Activated CD4-positive, alpha-beta T cell treated with anti-CD3 and anti-CD28 coated beads for 24 hours (primary cell): ENCODE results near the gene CLEC16A.

Source experiments
- DNase-seq, 2 donors: peaks; one replicate each; pipeline ENCODE4 v3.0.0-alpha.2; 2020; ENCODE audit warnings: low read depth in 2 of 2

Gene CLEC16A

DNA sequence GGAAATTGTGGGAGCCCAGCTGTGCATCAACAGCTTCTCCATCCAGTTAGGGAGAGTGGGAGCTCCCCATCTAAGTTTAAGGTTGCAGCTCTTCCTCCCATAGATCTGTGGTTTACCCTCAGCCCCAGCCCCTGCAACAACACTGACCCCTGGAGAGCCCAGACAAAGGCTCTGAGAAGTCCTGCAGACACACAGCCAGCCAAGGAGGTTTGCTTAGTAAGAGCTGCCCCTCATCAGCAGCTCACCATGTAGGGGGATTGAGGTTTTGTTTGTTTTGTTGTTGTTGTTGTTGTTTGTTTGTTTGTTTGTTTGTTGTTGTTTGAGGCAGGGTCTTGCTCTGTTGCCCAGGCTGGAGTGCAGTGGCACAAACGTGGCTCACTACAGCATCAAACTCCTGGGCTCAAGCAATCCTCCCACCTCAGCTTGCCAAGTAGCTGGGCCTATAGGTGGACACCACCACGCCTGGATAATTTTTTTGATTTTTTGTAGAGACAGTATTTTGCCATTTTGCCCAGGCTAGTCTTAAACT lies 138.6 kb downstream of the CLEC16A start:
- DNase-seq = no peak

DNA sequence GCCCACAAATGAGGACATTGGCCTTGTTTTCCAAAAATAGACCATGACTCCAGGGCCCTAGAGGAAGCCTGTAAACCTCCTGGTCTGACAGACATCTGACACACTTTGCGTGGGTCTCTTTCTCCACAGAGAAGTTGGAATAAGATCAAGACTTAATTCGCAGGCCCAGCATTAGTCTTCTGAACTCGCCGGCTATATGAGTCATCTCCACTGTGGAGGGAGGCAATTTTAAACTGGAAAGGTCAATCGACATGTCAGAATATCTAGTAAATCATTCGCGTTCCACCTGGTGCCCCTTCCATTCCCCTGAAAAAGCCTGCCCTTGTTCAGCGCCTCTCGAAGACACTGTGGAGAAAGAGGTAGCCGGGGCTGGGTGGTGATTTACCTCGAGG lies 140.1 kb downstream of the CLEC16A start:
- DNase-seq = no peak

DNA sequence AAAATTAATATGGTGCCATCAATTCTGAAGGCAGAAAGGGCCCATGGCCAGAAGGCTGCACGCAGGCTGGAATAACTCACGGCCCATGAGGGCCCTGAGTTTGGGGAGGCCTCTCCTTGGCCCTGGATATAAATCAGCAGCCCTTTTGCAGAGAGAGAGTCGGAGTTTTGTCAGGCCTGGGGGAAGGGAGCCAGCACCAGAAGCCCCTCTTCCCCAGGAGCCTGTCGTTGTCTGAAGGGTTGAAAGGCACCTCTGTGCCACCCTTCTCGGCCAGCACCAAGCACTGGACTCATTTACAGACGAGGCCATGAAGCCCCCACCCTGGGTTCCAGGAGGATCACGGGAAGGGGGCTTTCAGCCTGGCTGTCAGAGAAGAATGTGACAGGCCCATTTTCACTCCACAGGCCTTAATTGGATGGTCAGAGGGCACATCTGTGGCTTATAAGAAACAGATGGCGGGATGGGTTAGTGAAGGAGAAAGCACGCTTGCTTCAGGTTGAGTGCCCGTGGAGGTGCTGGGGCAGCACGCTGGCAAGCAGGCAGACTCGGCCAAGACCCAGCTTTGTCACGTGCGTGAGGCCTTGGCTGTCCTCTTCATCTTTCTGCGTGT lies 140.6 kb downstream of the CLEC16A start:
- DNase-seq = no peak

DNA sequence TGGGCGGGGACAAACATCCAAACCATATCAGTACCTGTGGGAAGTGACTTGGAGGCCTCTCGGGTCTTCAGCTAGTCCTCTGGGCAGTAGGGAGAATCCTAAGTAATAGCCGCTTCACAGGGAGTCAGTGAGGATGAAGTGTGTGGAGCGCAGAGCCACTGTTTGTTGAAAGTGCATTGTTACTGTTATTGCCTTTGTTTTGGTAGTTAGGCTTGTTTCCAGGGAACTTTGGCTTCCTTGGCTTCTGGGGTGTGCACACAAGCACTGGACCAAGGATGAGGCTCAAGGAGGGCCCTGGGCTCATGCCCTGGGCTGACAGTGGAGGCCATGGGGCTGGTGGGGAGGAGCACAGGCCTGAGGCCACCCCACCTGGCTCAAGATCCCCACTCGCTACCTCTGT lies 141.6 kb downstream of the CLEC16A start:
- no peak for DNase-seq

DNA sequence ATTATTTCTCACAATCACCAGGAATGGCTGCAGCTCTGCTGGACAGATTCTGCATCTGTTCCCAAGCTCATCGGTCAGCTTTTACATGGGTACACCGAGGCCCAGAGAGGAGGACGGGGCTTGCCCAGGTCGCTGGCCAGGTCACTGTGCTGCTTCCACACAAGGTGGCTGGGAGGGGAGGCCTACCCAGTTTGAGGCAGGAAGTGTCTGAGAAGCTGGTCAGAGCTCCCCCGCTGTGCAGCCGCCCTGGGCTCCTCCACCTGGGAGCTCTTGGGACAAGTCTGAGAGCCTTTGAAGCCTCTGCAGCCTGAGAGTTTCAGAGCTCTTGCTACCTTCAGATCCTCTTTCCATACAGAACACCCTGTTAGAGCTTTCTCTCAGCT lies 143.3 kb downstream of the CLEC16A start:
- DNase-seq = no peak

DNA sequence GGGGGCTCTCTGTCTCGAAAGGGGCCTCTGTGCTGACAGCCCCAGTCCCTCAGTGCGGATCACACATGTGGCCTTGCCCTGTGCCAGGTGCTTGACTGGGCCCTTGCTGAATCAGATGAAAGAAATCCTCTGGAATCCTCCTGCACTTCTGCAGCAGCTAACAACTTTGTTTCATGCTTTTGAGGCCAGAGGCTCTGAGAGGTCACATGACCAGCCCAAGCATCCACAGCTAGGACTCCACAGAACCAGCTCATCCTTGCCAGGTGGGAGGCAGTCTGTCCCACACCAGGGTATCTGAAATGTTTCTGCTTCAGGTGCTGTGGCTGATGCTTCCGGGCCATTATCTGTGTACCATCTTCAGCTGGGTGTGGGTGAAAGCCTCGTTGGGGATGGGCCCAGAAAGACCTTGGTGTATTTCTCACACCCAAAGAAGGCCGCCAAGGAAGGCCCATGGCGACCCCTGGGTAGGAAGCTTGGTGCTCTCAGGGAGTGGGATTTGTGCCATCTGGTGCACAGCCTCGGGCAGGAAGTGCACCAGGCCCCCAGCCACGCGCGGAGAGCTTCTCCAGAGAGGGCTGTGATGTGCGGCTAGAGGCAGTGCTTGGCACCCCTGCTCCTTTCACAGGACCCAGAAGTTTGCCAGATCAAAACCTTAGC lies 143.8 kb downstream of the CLEC16A start:
- no peak for DNase-seq

DNA sequence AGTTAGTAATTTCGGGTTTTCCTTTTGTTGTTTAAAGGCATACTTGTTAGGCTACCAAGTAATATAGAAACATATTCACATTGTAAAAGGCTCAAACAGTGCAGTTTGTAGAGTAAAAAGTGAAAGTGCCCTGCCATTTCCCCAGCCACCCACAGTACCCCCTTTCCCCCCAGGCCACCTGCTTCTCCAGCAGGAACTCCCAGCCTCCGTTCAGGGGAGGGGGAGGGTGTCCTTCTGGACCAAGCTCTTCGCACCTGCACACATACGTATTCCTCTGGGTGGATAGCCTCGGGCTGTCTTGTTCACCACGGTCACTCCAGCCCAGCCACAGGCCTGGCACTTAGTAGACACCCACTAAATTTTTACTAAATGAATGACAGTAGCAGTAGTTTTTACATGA lies 144.5 kb downstream of the CLEC16A start:
- DNase-seq = no peak

DNA sequence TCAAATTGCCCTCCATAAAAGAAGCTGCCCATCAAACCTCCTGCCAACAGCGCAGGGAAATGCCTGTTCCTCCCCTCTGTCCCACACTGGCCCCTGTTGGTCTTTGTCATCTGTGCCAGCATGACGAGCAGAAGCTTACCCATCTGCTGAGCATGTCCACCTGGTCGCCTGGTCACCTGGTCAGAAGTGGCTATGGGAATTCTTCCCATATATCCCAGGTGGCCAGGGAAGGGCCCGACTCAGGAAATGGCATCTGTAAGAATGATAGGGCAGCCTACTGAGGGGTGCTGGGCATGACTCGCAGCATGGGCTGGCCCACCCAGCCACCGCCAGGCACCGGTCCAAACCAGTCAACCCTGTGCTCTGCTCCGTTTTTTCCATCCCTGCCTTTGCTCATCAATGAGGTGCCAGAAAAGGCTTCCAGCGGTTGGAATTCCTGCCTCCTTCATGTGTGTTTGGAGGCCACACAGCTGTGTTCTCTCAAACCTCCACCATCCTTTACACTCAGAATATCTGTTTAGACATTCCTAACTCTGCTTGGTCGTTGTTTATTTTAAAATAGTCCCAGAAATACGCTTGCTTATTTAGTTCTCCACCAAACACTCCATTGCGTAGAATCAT lies 145.2 kb downstream of the CLEC16A start:
- DNase-seq = no peak

DNA sequence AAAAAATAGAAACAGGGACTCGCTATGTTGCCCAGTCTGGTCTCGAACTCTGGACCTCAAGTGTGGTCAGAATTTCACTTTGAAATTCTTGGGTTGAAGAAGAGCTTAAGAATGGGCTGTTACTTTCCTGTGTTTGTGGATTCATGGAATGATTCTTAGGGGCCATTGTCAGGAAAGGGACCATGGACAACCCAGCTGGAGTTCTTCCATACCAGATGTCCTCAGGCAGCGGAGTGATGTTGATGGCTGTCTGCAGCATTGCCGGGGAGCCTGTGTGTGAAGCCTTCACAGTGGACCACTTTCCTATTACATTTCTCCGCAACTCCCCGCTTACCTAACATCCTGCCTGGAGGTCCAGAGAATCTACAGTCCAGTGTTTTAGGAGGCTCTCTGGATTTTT lies 145.9 kb downstream of the CLEC16A start:
- DNase-seq = no peak

DNA sequence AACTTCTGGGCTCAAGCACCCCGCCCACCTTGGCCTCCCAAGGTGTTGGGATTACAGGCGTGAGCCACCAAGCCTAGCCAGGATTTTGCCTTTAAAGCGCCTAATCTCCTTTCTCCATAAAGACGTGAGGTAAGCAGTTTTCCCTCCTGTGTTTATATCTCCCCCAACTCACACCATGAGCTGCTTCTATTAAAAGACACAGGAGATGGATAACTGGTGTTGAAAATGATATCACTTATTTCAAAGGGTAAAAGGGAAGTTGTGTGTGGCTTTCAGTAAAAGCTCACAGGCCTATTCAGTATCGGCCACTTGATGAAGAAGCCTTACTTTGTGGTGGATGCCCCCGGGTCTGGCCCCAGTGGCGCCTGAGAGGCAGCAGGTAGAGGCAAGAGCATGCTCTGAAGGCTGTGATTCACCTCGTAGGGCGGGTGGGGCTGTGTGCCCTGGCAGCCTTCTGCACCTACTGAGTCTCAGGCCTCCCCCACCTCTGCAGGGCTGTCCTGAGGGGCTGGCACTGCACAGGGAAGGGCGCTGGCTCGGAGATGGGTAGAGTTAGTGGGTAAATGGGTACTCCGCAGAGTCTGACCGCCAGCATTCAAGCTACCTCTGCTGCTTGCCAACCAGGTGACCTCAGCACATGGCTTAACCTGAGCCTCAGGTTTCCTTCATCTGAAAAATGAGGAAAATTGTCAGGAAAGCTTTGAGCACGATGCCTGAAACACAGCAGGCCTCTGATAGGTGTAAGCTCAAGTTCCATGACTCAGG lies 146.8 kb downstream of the CLEC16A start:
- DNase-seq = no peak

DNA sequence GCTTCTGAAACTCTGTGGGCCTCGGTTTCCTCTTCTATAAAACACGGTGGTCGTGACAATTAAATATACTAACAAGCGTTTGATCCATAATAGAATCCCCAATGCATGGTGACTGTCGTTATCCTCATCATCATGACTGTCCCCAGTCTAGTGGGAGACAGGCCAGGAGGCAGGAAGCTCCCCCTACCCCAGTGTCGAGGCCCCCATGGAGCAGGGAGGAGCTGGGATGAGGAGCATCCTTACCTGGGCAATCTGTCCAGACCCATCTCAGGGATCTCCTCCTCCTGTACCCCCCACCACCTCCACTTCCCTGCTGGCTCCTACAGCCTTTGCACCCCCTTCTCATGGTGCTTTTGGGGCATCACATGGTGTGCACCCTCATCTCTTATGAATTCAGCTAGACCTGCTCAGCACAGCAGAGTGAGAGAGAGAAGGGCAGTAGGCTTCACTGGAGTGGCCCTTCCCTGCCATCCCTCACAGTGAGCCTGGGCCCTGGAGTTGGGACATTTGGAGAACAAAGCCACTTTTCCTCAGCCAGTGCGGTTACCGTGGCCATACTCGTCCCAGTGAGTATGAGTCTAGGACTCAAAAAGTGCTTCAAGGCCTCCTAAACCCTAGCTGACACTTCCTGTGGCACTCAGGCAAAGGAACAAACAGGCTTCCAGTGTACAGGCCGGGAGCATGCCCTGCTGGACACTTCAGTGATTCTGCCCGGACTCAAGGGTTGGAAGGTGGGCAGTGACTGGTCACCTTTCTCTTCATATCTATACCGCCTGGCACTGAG lies 148.6 kb downstream of the CLEC16A start:
- DNase-seq = no peak

DNA sequence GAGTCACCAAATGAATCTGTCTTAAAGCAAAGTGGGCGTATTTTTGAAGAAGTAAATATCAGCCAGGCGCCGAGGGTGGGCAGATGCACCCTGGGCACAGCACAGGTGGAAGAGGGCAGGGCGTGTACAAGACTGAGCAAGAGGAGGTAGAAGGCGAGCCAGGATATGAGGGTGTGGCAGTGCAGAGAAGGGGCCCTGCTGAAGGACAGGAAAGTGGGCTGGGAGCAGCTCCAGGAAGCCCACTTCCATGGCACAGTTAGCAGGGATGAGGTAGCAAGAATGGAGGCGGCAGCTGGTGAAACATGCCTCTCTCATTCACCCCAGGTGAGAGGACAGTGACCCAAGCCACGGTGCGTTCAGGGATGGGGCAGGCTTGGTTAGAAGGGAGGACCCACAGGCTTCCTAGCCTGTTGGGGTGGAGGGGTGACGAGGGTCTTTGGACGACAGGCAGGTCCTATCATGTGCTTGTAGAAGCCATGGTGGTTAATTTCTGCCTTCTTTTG lies 149.3 kb downstream of the CLEC16A start:
- DNase-seq = no peak

DNA sequence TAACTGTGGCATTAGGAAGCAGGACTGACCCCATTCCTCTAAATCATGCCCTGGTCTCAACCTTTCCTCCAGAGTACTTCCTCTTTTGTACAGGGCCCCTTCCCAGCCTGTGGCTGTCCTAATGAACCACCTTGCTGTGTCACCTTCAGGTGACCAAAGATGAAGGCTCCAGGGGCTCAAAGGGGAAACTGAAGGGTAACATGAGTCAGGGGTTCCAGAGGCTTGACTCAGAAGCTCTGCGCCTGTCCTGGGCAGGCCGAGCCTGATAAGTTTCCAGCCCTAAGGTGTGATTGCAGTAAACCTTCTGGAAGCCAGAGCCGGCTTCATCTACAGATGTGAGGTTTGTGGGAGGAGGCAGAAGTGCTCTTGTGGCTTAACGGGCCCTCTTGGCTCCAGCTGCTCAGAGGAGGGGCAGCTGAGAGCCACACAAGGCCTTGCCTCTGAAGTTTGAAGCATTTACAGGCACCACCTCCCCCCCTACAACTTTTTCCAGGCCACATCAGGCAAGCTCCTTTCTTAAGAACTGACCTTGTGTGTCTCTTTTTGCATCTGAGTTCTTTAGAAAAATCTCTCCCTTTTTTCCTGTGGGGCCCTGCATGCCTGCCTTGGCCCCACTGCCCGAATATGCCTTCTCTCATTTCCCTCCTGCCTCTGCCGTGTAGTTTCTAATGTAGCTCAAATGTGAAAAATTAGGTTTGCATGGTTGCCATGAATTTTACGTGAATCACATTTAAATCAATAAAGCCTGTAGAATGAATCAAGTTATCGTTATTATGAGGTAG lies 149.9 kb downstream of the CLEC16A start:
- peak in 1 of 2 donors; percentile 60 for DNase-seq

DNA sequence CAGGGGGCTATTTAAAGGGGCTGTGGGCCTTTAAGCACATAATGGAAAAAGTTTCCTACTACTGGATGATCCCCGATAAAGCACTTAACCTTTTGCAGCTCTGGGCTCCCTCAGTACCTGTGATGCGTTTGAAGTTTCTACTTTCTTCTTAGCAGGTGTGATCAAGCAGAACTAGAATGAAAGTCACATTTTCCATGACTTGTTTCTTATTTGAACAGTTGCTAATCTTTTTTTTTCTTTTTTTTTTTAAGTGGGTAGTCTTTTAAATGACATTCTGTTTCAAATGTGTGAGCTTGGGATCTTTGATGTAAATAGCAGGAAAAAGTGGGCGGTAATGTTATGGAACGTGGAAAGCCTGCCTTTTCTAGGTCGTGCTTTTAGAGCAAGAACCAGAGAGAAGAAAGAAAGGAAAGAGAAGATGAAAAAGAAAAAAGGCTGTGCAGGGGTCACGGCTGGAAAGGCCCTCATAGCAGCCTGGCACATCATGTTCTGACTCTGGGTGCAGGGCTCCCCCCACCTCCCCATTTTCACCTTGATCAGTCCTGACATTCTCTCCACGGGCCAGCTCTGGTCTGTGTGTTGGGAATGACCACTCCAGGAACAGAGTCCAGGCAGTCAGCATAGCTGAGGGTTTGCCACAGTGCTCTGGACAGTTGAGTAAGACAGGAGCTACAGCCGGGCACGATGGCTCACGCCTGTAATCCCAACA lies 150.6 kb downstream of the CLEC16A start:
- DNase-seq = no peak

DNA sequence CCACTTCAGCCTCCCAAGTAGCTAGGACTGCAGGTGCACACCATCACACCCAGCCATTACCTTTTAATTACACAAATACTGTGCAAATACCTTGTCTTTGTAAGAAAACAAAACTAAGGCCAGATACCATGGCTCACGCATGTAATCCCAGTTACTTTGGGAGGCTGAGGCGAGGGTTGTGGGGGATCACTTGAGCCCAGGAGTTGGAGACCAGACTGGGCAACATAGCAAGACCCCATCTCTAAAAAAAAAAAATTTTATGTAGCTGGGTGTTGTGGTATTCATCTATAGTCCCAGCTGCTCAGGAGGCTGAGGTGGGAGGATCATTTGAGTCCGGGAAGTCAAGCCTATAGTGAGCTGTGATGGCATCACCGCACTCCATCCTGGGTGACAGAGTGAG lies 151.6 kb downstream of the CLEC16A start:
- no peak for DNase-seq

DNA sequence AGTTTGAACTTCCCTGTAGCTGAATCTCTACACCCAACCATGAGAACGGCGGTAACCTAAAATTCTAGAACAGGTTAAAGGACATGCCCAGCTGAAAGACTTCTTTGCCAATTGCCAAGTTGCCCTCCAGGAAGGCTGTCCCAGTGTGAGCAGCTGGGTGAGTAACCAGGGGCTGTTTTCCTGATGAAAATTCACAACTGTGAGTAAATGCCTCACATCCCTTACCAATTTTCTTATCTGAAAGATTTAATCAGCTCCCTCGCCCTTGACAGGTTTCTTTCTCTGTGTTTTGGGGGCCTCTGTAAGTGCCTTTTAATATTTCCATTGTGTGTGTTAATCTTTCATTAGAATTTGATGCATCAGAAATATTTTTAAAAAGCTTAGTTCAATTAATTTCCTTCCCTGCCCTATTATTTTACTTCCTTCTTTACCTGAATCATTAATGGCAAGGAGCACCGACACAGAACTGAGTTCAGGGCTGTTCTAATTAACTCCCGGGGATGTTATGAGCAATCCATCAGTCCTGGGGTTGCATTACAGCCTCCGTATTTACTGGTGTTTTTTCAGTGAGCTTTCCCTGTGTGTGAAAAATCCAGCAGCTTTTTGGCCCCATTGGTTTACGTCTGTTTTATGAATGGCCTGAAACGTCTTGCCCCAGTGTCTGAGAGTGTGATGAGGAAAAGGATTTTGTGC lies 152.9 kb downstream of the CLEC16A start:
- DNase-seq = no peak

DNA sequence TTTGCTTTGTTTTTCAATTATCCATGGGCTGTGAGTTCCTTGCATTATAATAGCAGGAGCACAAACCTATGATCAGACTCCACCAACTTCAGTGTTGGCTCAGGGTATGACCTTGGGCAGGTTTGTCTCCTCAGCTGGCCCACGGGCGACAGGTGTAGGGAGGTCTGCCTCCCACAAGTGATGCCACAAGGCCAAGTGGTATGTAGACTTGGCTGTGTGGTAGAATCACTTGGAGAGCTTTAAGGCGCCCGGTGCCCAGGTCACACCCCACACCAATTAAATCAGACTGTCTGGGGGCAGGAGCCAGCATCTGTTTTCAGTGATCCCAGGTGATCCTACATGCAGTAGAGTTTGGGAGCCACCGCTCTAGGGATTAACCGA lies 153.4 kb downstream of the CLEC16A start:
- DNase-seq = no peak

DNA sequence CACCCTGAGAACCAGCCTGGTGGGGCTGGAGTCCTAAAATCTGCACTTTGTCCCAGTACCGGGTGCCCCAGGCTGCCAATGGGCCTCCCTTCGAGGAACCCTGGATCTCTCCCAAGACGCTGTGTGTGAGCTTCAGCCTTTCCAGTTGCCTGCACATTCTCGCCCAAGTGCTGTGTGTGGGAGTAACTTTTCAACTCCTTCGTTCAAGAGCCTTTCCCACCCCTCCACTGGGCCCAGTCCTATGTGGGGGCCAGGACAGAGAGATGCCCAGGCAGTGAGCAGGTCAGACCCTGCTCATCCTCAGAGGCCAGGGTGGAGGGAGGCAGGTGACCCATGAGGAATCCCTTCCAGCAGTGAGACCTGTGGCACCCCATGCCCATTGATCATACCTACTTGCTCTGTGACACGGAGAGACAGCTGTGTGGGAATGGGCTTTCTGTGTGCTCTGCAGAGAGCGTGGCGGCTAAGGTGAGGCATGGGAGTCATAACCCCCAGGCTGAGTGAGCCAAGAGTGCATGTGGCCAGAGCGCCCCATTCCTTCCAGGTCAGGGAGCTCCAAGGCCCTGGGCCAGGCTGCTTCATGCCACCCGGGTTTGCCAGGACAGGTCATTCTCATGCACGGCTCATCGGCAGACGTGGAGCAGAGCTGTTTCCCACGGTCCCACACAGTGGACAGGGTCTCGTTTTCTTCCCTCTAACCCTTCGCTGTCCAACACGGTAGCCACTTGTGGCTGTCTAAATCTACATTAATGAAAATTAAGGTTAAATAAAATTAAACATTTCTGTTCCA lies 154.4 kb downstream of the CLEC16A start:
- DNase-seq = no peak
